GM12875 (cell line): ENCODE data around the gene RTN4IP1.
"Not testable (repeated sequence)": the region's sequence is repeated elsewhere in the genome, so short reads cannot be mapped to it uniquely, and the experiment has no call there.

Source experiments
- H3K4me3 ChIP-seq: one replicate; pipeline ENCODE4 v1.5.1; 2011; ENCODE audit warnings: low read depth, low read length, control low read depth
- TF ChIP-seq, protein P1 (sequence below): IDR thresholded peaks from 2 replicates; pipeline ENCODE4 v1.5.1; 2011; ENCODE audit warnings: low read depth, mild to moderate bottlenecking, control low read depth, inconsistent platforms, low read length, moderate library complexity, borderline replicate concordance; ENCODE audit not compliant: insufficient read depth

Gene RTN4IP1

DNA sequence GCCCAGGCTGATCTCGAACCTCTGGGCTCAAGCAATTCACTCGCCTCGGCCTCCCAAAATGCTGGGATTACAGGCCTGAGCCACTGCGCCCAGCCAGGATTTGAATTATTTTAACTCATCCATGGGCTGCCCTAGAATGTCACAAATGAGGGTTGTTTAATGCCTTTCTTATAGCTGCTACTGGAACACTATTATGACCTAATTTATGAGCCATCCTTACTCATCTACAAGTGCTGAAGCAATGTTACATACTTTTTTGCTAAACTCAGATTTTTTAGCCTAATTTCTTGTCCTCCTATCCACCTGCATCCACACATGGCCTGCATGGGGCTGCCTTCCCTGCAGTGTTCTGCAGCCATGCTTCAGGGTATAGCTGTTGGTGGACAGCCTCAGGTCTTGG is 59.9 kb downstream of the RTN4IP1 start:
- TF ChIP-seq, protein P1, sequence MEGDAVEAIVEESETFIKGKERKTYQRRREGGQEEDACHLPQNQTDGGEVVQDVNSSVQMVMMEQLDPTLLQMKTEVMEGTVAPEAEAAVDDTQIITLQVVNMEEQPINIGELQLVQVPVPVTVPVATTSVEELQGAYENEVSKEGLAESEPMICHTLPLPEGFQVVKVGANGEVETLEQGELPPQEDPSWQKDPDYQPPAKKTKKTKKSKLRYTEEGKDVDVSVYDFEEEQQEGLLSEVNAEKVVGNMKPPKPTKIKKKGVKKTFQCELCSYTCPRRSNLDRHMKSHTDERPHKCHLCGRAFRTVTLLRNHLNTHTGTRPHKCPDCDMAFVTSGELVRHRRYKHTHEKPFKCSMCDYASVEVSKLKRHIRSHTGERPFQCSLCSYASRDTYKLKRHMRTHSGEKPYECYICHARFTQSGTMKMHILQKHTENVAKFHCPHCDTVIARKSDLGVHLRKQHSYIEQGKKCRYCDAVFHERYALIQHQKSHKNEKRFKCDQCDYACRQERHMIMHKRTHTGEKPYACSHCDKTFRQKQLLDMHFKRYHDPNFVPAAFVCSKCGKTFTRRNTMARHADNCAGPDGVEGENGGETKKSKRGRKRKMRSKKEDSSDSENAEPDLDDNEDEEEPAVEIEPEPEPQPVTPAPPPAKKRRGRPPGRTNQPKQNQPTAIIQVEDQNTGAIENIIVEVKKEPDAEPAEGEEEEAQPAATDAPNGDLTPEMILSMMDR = no peak
- no peak overlapping the region for H3K4me3 ChIP-seq

DNA sequence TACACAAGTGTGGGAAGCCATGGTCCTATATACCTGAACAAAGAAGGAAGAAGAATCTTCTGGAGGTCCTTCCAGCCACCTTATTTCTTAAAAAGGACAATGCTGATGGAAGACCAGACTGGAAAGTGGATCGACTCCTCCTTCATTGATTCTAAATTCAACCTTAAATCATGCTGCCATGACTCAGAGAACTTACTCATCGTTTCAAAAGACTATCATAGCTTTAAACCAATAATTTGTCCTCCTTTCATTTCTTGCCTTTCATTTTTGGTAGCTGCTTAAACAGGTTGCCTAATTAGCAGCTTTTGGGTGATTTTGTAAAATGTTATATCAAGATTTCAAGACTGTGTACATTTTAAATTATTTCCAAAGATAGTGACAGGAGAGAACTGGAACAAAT is 60.8 kb downstream of the RTN4IP1 start:
- H3K4me3 ChIP-seq = no peak overlapping the region
- TF ChIP-seq, protein P1 = no peak

DNA sequence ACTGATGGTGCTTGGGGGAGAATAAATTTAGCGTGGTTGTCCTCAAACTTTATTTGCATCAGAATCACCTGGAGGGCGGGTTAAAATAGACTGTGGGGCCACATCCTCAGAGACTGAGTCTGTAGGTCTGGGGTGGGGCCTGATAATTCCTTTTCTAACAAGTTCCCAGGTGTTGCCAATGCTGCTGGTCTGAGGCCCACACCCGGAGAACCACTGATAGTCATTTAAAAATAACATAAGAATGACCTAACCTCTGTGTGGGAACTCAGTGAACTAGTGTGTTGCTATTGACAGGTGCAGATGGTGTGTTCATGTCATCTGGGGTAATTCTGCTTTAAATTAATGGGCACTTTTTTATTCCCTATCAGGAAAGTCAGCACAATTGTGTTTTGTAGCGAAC is 64.8 kb downstream of the RTN4IP1 start:
- no peak overlapping the region for H3K4me3 ChIP-seq
- TF ChIP-seq, protein P1 = no peak

DNA sequence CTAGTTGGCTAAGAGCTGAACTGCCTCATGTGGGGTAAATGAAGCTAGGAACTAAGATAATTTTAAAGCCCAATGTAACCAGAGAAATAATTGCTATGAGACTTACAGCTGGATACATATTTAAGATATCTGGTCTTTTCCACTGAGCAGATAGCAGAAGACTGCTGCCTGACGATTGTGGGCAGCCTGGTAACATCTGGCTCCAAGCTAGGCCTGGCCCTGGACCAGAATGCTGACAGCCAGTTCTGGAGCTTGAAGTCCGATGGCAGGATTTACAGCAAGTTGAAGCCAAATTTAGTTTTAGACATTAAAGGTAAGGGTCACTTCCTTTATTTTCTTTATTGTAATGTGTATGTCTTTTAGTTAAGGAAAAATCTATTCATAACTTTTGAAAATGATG is 65.7 kb downstream of the RTN4IP1 start:
- H3K4me3 ChIP-seq = no peak overlapping the region
- TF ChIP-seq, protein P1 = no peak

DNA sequence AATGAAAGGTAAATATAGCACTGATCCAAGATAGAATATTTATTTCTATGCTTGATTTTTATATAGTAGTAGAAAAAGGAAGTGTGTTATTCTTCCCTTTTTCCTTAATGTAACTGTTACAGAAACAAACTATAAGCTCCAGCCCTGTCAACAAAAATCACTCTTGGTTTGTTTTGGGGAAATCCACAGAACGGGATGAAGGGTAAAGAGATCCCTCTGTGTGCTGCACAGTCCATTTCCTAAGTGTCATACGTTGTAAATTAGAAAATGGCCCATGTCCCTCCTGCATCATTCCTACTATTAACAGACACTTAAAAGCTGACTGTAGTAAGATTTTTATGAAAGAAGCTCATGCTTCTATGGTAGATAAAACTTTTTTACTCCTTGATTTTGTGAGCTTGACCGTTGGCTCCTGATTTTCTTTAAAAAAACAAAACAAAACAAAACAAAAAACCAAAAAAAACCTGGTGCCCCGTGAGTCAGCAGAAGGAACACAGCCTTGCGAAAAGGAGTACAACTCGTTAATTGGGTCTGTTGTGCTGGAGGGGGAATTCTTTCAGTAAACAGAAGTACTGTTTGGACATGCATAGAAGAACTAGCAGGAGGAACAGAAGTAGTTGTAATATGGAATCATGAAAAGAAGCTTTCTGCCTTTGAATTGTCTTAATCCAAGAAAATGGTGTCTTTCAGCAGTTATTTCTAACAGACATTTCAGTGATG is 67.5 kb downstream of the RTN4IP1 start:
- no peak overlapping the region for H3K4me3 ChIP-seq
- TF ChIP-seq, protein P1 = no peak

DNA sequence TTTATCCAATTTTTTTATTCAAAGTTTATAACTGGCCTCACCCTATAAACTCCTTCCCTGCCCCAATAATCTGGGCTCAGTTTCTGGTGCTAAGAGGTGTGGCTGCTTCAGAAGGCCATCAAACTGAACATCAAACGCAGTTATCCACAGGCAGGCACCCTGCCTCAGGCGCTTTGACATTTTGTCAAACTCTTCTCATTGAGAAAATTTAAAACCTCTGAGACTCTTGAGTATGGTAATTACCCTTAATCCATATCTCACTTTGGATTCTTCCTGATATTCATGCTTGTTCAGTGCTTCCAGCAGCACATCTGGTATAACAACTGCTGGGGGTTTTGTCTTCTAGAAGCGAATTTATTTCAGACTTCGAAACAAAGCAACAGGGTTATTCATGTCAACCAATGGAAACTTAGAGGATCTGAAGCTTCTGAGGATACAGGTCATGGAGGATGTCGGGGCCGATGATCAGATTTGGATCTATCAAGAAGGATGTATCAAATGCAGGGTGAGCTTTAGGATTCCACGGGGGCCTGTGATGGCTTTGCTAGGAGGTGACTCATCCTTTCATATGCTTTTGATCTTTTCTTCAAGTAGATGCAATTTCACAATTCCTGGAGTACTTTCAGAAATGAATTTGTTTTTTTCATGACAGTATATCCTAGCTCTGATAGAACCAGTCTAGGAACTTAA is 68.2 kb downstream of the RTN4IP1 start:
- TF ChIP-seq, protein P1 = no peak
- H3K4me3 ChIP-seq = no peak overlapping the region

DNA sequence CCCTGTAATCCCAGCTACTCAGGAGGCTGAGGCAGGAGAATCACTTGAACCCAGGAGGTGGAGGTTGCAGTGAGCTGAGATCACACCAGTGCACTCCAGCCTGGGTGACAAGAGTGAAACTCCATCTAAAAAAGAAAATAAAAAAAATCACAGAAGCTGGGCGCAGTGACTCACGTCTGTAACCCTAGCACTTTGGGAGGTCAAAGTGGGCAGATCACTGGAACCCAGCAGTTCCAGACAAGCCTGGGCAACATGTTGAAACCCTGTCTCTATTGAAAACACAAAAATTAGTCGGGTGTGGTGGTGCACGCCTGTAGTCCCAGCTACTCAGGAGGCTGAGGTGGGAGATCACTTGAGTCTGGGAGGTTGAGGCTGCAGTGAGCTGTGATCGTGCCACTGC is 69.6 kb downstream of the RTN4IP1 start:
- H3K4me3 ChIP-seq = not testable (repeated sequence)
